Measurements from ENCODE around the gene ZNF491. TPM values are rescaled to one million over a fixed set of nuclear protein-coding genes. Genes with fewer than 3 reads are reported as not detected.

ZNF491 gene
- total and polyA plus RNA-seq, 2 of the 8 experiments (the other 6 are each of a cell fraction or from before 2014, with no cell fraction given), result 0.18 to 0.78 TPM

DNA sequence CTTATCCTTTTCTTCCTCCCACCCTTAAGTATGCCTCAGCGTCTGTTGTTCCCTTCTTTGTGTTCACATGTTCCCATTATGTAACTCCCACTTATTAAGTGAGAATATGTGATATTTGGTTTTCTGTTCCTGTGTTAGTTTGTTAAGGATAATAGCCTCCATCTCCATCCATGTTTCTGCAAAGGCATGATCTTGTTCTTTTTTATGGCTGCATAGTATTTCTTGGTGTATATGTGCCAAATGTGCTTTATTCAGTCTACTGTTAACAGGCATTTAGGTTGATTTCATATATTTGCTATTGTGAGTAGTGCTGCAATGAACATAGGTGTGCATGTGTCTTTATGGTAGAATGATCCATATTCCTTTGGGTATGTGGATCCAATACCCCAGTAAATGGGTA is 34.7 kb upstream of the ZNF491 start:
- Histone ChIP-seq H3K4ac (replicated peaks; ENCODE audit: insufficient read length, low read depth, low read length) (no peak overlapping the region), H2BK120ac (replicated peaks; ENCODE audit: low read depth, low read length) (no peak overlapping the region), H3K4me3 (ENCODE audit: extremely low read depth in 1 of 4, insufficient read depth in 2 of 4, low read depth in 3 of 4, low read length in 4 of 4) (no peak overlapping the region), H2BK15ac (ENCODE audit: low read length) (no peak overlapping the region), H4K20me1 (replicated peaks in 1 of 2; ENCODE audit: control insufficient read depth in 1 of 2, insufficient read depth in 2 of 2, low read length in 2 of 2) (no peaks in the 10 kb centered on the region), H4K5ac (ENCODE audit: insufficient read length, low read depth, low read length) (no peak overlapping the region), H3K23ac (ENCODE audit: insufficient read length) (no peak overlapping the region), H3K4me2 (ENCODE audit: insufficient read depth in 1 of 2, low read depth in 2 of 2, low read length in 2 of 2) (no peak overlapping the region), H3K79me1 (ENCODE audit: low read depth, low read length) (no peaks in the 10 kb centered on the region), H3K9ac (replicated peaks in 1 of 4; ENCODE audit: extremely low read depth in 1 of 4, low read depth in 3 of 4, low read length in 3 of 4) (no peak overlapping the region), H2BK20ac (ENCODE audit: low read length) (no peak overlapping the region), H3K36me3 (ENCODE audit: control insufficient read depth in 2 of 4, insufficient read depth in 4 of 4, low read length in 3 of 4) (no peaks in the 10 kb centered on the region), H2BK12ac (ENCODE audit: low read depth, low read length) (no peak overlapping the region), H3K18ac (ENCODE audit: extremely low read depth, low read length) (no peak overlapping the region), H3K79me2 (ENCODE audit: control insufficient read depth in 1 of 2, insufficient read depth in 2 of 2, low read length in 2 of 2) (no peaks in the 10 kb centered on the region), H3K27ac (ENCODE audit: low read depth, low read length) (no peak overlapping the region), H3K27me3 (replicated peaks in 1 of 4; ENCODE audit: control insufficient read depth in 3 of 4, extremely low read depth in 1 of 4, insufficient read depth in 3 of 4, low read length in 3 of 4) (peaks cover 3 to 16% (median 12%) of the 10 kb centered on the region in 4 experiments), H3K9me3 (ENCODE audit: insufficient read depth in 2 of 2, low read depth in 1 of 2, low read length in 1 of 2) (peaks cover 7 to 12% of the 10 kb centered on the region in 2 experiments; a peak in 1 of 4 replicates), H3K23me2 (ENCODE audit: low read depth, low read length) (no peaks in the 10 kb centered on the region), H4K8ac (ENCODE audit: extremely low read depth, insufficient read depth, low read length) (no peak overlapping the region), H3K14ac (ENCODE audit: insufficient read length) (no peak overlapping the region), H4K91ac (replicated peaks; ENCODE audit: insufficient read length, low read length) (no peak overlapping the region), H2BK5ac (ENCODE audit: low read depth, low read length) (no peak overlapping the region), H3K56ac (replicated peaks; ENCODE audit: insufficient read length, low read depth, low read length) (no peak overlapping the region), H2AFZ (ENCODE audit: low read length) (no peak overlapping the region), H2AK5ac (ENCODE audit: low read depth, low read length) (no peak overlapping the region), H3K4me1 (replicated peaks in 1 of 4; ENCODE audit: control insufficient read depth in 3 of 4, insufficient read depth in 4 of 4, low read length in 3 of 4) (no peaks in the 10 kb centered on the region)
- 75% methylated on average over 1 of the region's 1 CpG; no CpG with 5 or more reads in 1 of the 2 experiments for WGBS, 2 experiments (ENCODE audit: extremely low coverage in 1 of 2, insufficient coverage in 1 of 2, insufficient read length in 1 of 2, insufficient replicate concordance in 2 of 2, low coverage in 1 of 2, low lambda C conversion rate in 2 of 2, missing lambda C conversion rate in 1 of 2)
- ChIA-PET POLR2A (ENCODE audit: partially characterized antibody) (no interaction called here), CTCF (ENCODE audit: partially characterized antibody) (interaction anchor here (1.4 kb wide), 1 partner anchor 90 kb away, joined by 3 read pairs; no protein-coding TSS in a partner anchor)
- DNase-seq (ENCODE audit: low read depth in 1 of 2, low spot score in 2 of 2) (no peak), FAIRE-seq (no peak)
- TF ChIP-seq CHD2 (IDR thresholded peaks at IDR 0.05; ENCODE audit: low read length) (no peak), RAD21 (IDR thresholded peaks at IDR 0.05 in 1 of 2, conservative IDR thresholded peaks at IDR 0.05 in 1 of 2; ENCODE audit: low read depth in 2 of 2, low read length in 2 of 2) (no peak), BRCA1 (IDR thresholded peaks at IDR 0.05; ENCODE audit: low read depth, low read length) (no peak), NANOG (IDR thresholded peaks at IDR 0.05; ENCODE audit: insufficient read depth, low read depth, low read length, poor library complexity, severe bottlenecking) (no peak), YY1 (IDR thresholded peaks at IDR 0.05; ENCODE audit: low read depth, low read length) (no peak), SIRT6 (IDR thresholded peaks at IDR 0.05; ENCODE audit: low read length) (no peak), RNF2 (IDR thresholded peaks at IDR 0.05; ENCODE audit: borderline replicate concordance, low read depth, low read length, missing control alignments, poor library complexity, severe bottlenecking) (no peak), EP300 (IDR thresholded peaks at IDR 0.05; ENCODE audit: borderline replicate concordance in 1 of 2, low read depth in 2 of 2, low read length in 2 of 2) (no peak), ASH2L (IDR thresholded peaks at IDR 0.05; ENCODE audit: low read length) (no peak), HDAC6 (IDR thresholded peaks at IDR 0.05; ENCODE audit: low read depth, low read length) (no peak), RBBP5 (IDR thresholded peaks at IDR 0.05; ENCODE audit: borderline replicate concordance, low read depth, low read length) (no peak)
- TF ChIP-seq, protein P1, sequence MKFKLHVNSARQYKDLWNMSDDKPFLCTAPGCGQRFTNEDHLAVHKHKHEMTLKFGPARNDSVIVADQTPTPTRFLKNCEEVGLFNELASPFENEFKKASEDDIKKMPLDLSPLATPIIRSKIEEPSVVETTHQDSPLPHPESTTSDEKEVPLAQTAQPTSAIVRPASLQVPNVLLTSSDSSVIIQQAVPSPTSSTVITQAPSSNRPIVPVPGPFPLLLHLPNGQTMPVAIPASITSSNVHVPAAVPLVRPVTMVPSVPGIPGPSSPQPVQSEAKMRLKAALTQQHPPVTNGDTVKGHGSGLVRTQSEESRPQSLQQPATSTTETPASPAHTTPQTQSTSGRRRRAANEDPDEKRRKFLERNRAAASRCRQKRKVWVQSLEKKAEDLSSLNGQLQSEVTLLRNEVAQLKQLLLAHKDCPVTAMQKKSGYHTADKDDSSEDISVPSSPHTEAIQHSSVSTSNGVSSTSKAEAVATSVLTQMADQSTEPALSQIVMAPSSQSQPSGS (IDR thresholded peaks at IDR 0.05; ENCODE audit: low read length), result no peak

All from H1 (cell line).